Uterus (tissue), 2 donors: ENCODE results near the gene KLF11.

ENCODE experiments used
- CTCF ChIP-seq, 4 experiments: fragments of 200-600 bp in 2 of 4; fragments of 450-650 bp in 2 of 4; sonication (generic) in 2 of 4; IDR thresholded peaks; one replicate each; pipeline ENCODE4 v1.5.1; 2016 to 2019; ENCODE audit warnings: antibody characterized with exemption in 4 of 4, mild to moderate bottlenecking in 2 of 4, moderate library complexity in 1 of 4
- POLR2A ChIP-seq, 2 donors: fragments of 450-650 bp; IDR thresholded peaks; one replicate each; pipeline ENCODE4 v1.6.1; 2016; ENCODE audit warnings: antibody characterized with exemption in 2 of 2, mild to moderate bottlenecking in 1 of 2, moderate library complexity in 1 of 2

- TF ChIP-seq CTCF (IDR thresholded peaks at IDR 0.05) = no peak
- no peak for TF ChIP-seq POLR2A (IDR thresholded peaks at IDR 0.05)
These were observed 8.9 kb downstream of the KLF11 start for GRCh38 chr2:10052216-10052615.
